Measurements from ENCODE around the gene CLECL1. TPM values are rescaled to one million over a fixed set of nuclear protein-coding genes. Genes with fewer than 3 reads are reported as not detected.

CLECL1 gene
- total RNA-seq, 1 experiment from 2014 or later: not detected

DNA sequence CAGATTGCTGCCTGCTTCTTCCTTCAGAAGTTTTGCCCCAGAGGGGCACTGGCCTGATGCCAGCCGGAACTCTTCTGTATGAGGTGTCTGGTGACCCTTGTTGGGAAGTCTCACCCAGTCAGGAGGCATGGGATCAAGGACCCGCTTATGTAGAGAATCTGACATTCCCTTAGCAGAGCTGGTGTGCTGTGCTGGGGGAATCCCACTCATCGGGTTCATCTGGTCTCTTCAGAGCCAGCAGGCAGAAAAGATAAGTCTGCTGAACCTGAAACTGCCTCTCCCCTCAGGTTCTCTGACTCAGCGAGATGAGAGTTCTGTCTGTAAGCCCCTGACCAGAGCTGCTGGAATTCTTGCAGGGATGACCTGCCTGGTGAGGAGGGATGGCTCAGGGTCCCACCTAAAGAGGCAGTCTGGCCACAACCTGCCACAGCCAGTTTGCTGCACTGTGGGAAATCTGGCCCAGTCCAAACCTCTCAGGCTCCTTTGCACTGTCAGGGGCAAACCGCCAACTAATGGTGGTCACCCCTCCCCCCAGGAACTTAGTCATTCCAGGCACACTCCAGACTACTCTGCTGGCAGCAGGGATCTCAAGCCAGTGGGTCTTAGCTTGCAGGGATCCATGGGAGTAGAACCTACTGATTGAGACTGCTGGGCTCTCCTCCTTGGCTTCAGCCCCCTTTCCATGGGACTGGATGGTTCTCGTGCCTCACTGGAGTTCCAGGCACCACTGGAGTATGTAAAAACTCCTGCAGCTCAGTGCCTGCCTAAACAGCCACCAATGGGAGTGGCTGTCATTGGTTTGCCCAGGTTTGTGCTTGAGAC, 59.3 kb downstream of the CLECL1 start:
- ChIA-PET POLR2A (no interaction called here), RAD21 (ENCODE audit: low non-redundant PET in 1 of 2, low total read pairs in 2 of 2, uncharacterized antibody in 2 of 2, unreplicated experiment in 2 of 2) (no interaction called here), CTCF (no interaction called here)
- H3K9ac ChIP-seq (ENCODE audit: low read length): peak overlapping the region; percentile 37; the same call in 1 of the 2 replicates
- TF ChIP-seq RAD21 (IDR thresholded peaks at IDR 0.05; ENCODE audit: low read depth) (no peak), EZH2 (IDR thresholded peaks at IDR 0.05) (no peak), SRF (IDR thresholded peaks at IDR 0.05; ENCODE audit: low read depth) (no peak), CEBPB (IDR thresholded peaks at IDR 0.05; ENCODE audit: low read depth) (no peak), FOSL1 (IDR thresholded peaks at IDR 0.05; ENCODE audit: low read depth) (peak; percentile 55), POLR2A (IDR thresholded peaks at IDR 0.05; ENCODE audit: borderline replicate concordance, extremely low read depth, insufficient read depth, insufficient read length) (no peak), CBX3 (IDR thresholded peaks at IDR 0.05; ENCODE audit: low read depth) (peak; percentile 66; the same call in 1 of the 2 replicates), JUND (IDR thresholded peaks at IDR 0.05) (peak; percentile 52), EGR1 (IDR thresholded peaks at IDR 0.05; ENCODE audit: low read depth) (no peak), TCF7L2 (IDR thresholded peaks at IDR 0.05; ENCODE audit: borderline replicate concordance, extremely low read depth, insufficient read depth, insufficient read length) (no peak), ZFX (IDR thresholded peaks at IDR 0.05) (no peak), POLR2AphosphoS5 (IDR thresholded peaks at IDR 0.05; ENCODE audit: low read depth, low read length) (0 out of 2 replicates have a peak, but pooled peaks have one; percentile 29), SP1 (IDR thresholded peaks at IDR 0.05; ENCODE audit: low read depth) (peak; percentile 18; the same call in 1 of the 2 replicates), EZH2phosphoT487 (IDR thresholded peaks at IDR 0.05; ENCODE audit: borderline replicate concordance) (no peak), SIN3A (IDR thresholded peaks at IDR 0.05; ENCODE audit: low read depth) (no peak), ZNF274 (IDR thresholded peaks at IDR 0.05; ENCODE audit: low read depth, low read length) (no peak)
- TF ChIP-seq, protein P1, sequence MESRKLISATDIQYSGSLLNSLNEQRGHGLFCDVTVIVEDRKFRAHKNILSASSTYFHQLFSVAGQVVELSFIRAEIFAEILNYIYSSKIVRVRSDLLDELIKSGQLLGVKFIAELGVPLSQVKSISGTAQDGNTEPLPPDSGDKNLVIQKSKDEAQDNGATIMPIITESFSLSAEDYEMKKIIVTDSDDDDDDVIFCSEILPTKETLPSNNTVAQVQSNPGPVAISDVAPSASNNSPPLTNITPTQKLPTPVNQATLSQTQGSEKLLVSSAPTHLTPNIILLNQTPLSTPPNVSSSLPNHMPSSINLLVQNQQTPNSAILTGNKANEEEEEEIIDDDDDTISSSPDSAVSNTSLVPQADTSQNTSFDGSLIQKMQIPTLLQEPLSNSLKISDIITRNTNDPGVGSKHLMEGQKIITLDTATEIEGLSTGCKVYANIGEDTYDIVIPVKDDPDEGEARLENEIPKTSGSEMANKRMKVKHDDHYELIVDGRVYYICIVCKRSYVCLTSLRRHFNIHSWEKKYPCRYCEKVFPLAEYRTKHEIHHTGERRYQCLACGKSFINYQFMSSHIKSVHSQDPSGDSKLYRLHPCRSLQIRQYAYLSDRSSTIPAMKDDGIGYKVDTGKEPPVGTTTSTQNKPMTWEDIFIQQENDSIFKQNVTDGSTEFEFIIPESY (IDR thresholded peaks at IDR 0.05; ENCODE audit: extremely low read depth, insufficient replicate concordance, low read length): no peak
- TF ChIP-seq, protein P2, sequence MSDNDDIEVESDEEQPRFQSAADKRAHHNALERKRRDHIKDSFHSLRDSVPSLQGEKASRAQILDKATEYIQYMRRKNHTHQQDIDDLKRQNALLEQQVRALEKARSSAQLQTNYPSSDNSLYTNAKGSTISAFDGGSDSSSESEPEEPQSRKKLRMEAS (IDR thresholded peaks at IDR 0.05): no peak
- TF ChIP-seq, protein P3, sequence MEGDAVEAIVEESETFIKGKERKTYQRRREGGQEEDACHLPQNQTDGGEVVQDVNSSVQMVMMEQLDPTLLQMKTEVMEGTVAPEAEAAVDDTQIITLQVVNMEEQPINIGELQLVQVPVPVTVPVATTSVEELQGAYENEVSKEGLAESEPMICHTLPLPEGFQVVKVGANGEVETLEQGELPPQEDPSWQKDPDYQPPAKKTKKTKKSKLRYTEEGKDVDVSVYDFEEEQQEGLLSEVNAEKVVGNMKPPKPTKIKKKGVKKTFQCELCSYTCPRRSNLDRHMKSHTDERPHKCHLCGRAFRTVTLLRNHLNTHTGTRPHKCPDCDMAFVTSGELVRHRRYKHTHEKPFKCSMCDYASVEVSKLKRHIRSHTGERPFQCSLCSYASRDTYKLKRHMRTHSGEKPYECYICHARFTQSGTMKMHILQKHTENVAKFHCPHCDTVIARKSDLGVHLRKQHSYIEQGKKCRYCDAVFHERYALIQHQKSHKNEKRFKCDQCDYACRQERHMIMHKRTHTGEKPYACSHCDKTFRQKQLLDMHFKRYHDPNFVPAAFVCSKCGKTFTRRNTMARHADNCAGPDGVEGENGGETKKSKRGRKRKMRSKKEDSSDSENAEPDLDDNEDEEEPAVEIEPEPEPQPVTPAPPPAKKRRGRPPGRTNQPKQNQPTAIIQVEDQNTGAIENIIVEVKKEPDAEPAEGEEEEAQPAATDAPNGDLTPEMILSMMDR (IDR thresholded peaks at IDR 0.05 in 2 of 3, conservative IDR thresholded peaks at IDR 0.05 in 1 of 3; ENCODE audit: borderline replicate concordance in 1 of 3, insufficient read depth in 1 of 3, low read depth in 2 of 3, low read length in 2 of 3): no peak
- TF ChIP-seq, protein P4, sequence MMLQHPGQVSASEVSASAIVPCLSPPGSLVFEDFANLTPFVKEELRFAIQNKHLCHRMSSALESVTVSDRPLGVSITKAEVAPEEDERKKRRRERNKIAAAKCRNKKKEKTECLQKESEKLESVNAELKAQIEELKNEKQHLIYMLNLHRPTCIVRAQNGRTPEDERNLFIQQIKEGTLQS (IDR thresholded peaks at IDR 0.05): no peak
- H3K27me3 ChIP-seq (ENCODE audit: insufficient read depth, low read length): no peaks in the 10 kb centered on the region
- no TSS peak for BruUV-seq (replicated peaks)
- H3K9me2 ChIP-seq (ENCODE audit: insufficient read depth): no peaks in the 10 kb centered on the region
- peak overlapping the region; percentile 60 for H2AFZ ChIP-seq (ENCODE audit: low read depth, low read length, poor library complexity, severe bottlenecking)
- no peaks in the 10 kb centered on the region for H3K36me3 ChIP-seq (ENCODE audit: control insufficient read depth in 1 of 2, insufficient read depth in 2 of 2, low read length in 2 of 2)
- H3K79me2 ChIP-seq (ENCODE audit: insufficient read depth, low read length): no peaks in the 10 kb centered on the region
- no peaks in the 10 kb centered on the region for H3K9me3 ChIP-seq (ENCODE audit: control insufficient read depth in 1 of 2, insufficient read depth in 1 of 2, low read depth in 1 of 2, low read length in 2 of 2)
- peak; percentile 93 for ATAC-seq
- H4K20me1 ChIP-seq (ENCODE audit: insufficient read depth): no peaks in the 10 kb centered on the region
- peak overlapping the region; percentile 85 for H3K4me2 ChIP-seq (ENCODE audit: low read length)
- H3K4me3 ChIP-seq (replicated peaks in 1 of 2; ENCODE audit: low read depth in 1 of 2, low read length in 2 of 2): peak overlapping the region in 1 of 2 experiments; percentile 45; a peak in 2 of 4 replicates
- H3K4me1 ChIP-seq (ENCODE audit: control insufficient read depth in 1 of 2, insufficient read depth in 2 of 2, low read length in 2 of 2): peaks cover 13 to 22% of the 10 kb centered on the region in 2 experiments
- peak overlapping the region; percentile 7; the same call in 1 of the 2 replicates for H3K27ac ChIP-seq (ENCODE audit: low read depth, low read length)
- DNase-seq (ENCODE audit: low read depth, low spot score): peak; percentile 51
- intact Hi-C loops (cut with micrococcal nuclease): no loop called here

Measured in HCT116 (cell line).